Subcutaneous adipose tissue (tissue), 4 donors: ENCODE measurements around the gene NANOS1. TPM values are rescaled to one million over a fixed set of nuclear protein-coding genes. Genes with fewer than 3 reads are reported as not detected.

Experiments used
- CTCF ChIP-seq: fragments of 450-650 bp; IDR thresholded peaks from one replicate; pipeline ENCODE4 v1.5.1; 2016; ENCODE audit warnings: low read depth, mild to moderate bottlenecking, control low read depth, antibody characterized with exemption, moderate library complexity
- total RNA-seq, 4 donors: library from RNA; depleted of rRNA; stranded (reverse); fragments of >200 nt; gene quantifications; one replicate each; pipeline ENCODE4 v1.1.0, GENCODE V29; 2016

Gene NANOS1
- total RNA-seq, 4 donors from 2014 or later, result 7.0 to 78.6 (median 11.8) TPM

- no peak for TF ChIP-seq CTCF
Observed at GRCh38 chr10:119028900-119029612, 458 bp upstream of the NANOS1 start.

GRCh38 chr10:119030421-119031250 is 1.1 kb downstream of the NANOS1 start:
- no peak for TF ChIP-seq CTCF

GRCh38 chr10:119031496-119032059 is 2.1 kb downstream of the NANOS1 start:
- no peak for TF ChIP-seq CTCF

DNA sequence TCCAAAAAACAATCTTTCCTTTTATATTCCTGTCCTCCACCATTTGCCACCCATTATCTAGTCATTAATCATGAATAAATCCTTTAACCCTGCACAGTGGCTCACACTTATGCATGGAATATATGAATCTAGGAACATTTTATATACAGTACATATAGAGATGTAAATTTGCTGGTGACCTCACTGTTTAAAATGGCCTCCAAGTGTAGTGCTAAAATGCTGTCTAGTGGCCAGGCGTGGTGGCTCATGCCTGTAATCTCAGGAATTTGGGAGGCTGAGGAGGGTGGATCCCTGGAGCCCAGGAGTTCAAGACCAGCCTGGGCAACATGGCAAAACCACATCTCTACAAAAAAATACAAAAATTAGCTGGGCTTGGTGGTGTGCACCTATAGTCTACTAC is 9.6 kb downstream of the NANOS1 start:
- TF ChIP-seq CTCF, result no peak

GRCh38 chr10:119041326-119041725 is 11.8 kb downstream of the NANOS1 start:
- no peak for TF ChIP-seq CTCF

- TF ChIP-seq CTCF, result no peak
Observed at GRCh38 chr10:119042169-119042568, 12.7 kb downstream of the NANOS1 start.

GRCh38 chr10:119045561-119045960 is 16.0 kb downstream of the NANOS1 start:
- no peak for TF ChIP-seq CTCF
